Keratinocyte (primary cell): ENCODE data around the gene TNNC1. TPM values are rescaled to one million over a fixed set of nuclear protein-coding genes. Genes with fewer than 3 reads are reported as not detected.

Experiments used
- DNase-seq: peaks from one replicate; pipeline ENCODE4 v3.0.0-alpha.2; 2011; ENCODE audit warnings: low read depth, missing footprints, low spot score
- FAIRE-seq: peaks from 2 replicates; lab custom pipeline; 2011; peaks lifted over from hg19 to GRCh38; lab: Jason Lieb, UNC
- H2AFZ ChIP-seq: 2 replicates; pipeline ENCODE4 v1.6.0; 2012; ENCODE audit warnings: low read length, control low read depth, inconsistent platforms; ENCODE audit not compliant: control insufficient read depth
- H3K27ac ChIP-seq: 2 replicates; pipeline ENCODE4 v1.5.1; 2011; ENCODE audit warnings: low read length; ENCODE audit not compliant: control insufficient read depth, insufficient read depth
- H3K27me3 ChIP-seq: 3 replicates; pipeline ENCODE4 v1.6.0; 2011; ENCODE audit warnings: low read length; ENCODE audit not compliant: control insufficient read depth, insufficient read depth; ENCODE audit errors: extremely low read depth
- H3K36me3 ChIP-seq, 2 experiments: 2 replicates in 1 of 2; 3 replicates in 1 of 2; pipeline ENCODE4 v1.5.1; 2011; ENCODE audit warnings: low read length in 2 of 2, mild to moderate bottlenecking in 1 of 2; ENCODE audit not compliant: control insufficient read depth in 2 of 2, insufficient read depth in 2 of 2; ENCODE audit errors: extremely low read depth in 1 of 2
- H3K4me1 ChIP-seq: 3 replicates; pipeline ENCODE4 v1.5.1; 2011; ENCODE audit warnings: low read length; ENCODE audit not compliant: control insufficient read depth, insufficient read depth; ENCODE audit errors: extremely low read depth
- H3K4me2 ChIP-seq: 3 replicates; pipeline ENCODE4 v1.6.0; 2011; ENCODE audit warnings: low read depth, low read length; ENCODE audit not compliant: control insufficient read depth, insufficient read depth; ENCODE audit errors: extremely low read depth
- H3K4me3 ChIP-seq, 3 experiments: fragments of 200-600 bp in 1 of 3; sonication (generic) in 1 of 3; 2 replicates in 2 of 3; 3 replicates in 1 of 3; pipeline ENCODE4 v1.5.1; 2011 to 2016; ENCODE audit warnings: low read length in 3 of 3, mild to moderate bottlenecking in 3 of 3, control low read depth in 2 of 3, inconsistent platforms in 1 of 3, low read depth in 1 of 3, mixed read lengths in 1 of 3, mixed run types in 1 of 3, moderate library complexity in 1 of 3; ENCODE audit not compliant: control insufficient read depth in 2 of 3, insufficient read depth in 2 of 3; ENCODE audit errors: extremely low read depth in 1 of 3
- H3K79me2 ChIP-seq: 2 replicates; pipeline ENCODE4 v1.6.0; 2012; ENCODE audit warnings: low read length; ENCODE audit not compliant: control insufficient read depth, insufficient read depth
- H3K9ac ChIP-seq: 3 replicates; pipeline ENCODE4 v1.6.0; 2011; ENCODE audit warnings: low read length; ENCODE audit not compliant: control insufficient read depth, insufficient read depth; ENCODE audit errors: extremely low read depth
- H3K9me1 ChIP-seq: 3 replicates; pipeline ENCODE4 v1.6.0; 2011; ENCODE audit warnings: low read length; ENCODE audit not compliant: control insufficient read depth, insufficient read depth; ENCODE audit errors: extremely low read depth
- H3K9me3 ChIP-seq: 2 replicates; pipeline ENCODE4 v1.5.1; 2012; ENCODE audit warnings: low read depth, low read length; ENCODE audit not compliant: control insufficient read depth
- H4K20me1 ChIP-seq: 3 replicates; pipeline ENCODE4 v1.6.0; 2011; ENCODE audit warnings: low read length; ENCODE audit not compliant: control insufficient read depth, insufficient read depth; ENCODE audit errors: extremely low read depth
- CTCF ChIP-seq, 3 experiments: IDR thresholded peaks in 1 of 3; conservative IDR thresholded peaks in 1 of 3; optimal IDR thresholded peaks in 1 of 3; 2 replicates in 2 of 3; 3 replicates in 1 of 3; pipeline versions ENCODE3 to v1.5.1; 2011; ENCODE audit warnings: low read length in 3 of 3, mild to moderate bottlenecking in 3 of 3, moderate library complexity in 2 of 3, control low read depth in 1 of 3, inconsistent platforms in 1 of 3; ENCODE audit not compliant: insufficient read depth in 2 of 3; ENCODE audit errors: extremely low read depth in 1 of 3
- EZH2 ChIP-seq: IDR thresholded peaks from one replicate; pipeline ENCODE4 v1.6.1; 2012; ENCODE audit warnings: inconsistent platforms, mild to moderate bottlenecking, low read length, moderate library complexity
- dilution Hi-C: fragments of 300-500 bp; cut with MboI; formaldehyde crosslinking; loops from one replicate; pipeline ENCODE4 v1.7.0; 2020; ENCODE audit warnings: low sequenced_read_pairs; ENCODE audit not compliant: extremely low pct_ligation_motif_present
- polyA plus RNA-seq, 5 experiments: library from polyadenylated mRNA; depleted of rRNA in 3 of 5; stranded (reverse) in 3 of 5; stranded (forward) in 1 of 5; unstranded in 1 of 5; fragments of >200 nt; gene quantifications; 1 replicate in 1 of 5; 2 replicates in 3 of 5; 3 replicates in 1 of 5; pipeline versions ENCODE4 v1.2.1 to v1.2.3, GENCODE V29; 2011 to 2012; ENCODE audit warnings: missing spikeins in 2 of 5, low read depth in 1 of 5, low replicate concordance in 1 of 5

The TNNC1 gene
- polyA plus RNA-seq, 1 donor (not counting 4 experiments of a cell fraction or from before 2014, with no cell fraction given): 0.33 TPM

DNA sequence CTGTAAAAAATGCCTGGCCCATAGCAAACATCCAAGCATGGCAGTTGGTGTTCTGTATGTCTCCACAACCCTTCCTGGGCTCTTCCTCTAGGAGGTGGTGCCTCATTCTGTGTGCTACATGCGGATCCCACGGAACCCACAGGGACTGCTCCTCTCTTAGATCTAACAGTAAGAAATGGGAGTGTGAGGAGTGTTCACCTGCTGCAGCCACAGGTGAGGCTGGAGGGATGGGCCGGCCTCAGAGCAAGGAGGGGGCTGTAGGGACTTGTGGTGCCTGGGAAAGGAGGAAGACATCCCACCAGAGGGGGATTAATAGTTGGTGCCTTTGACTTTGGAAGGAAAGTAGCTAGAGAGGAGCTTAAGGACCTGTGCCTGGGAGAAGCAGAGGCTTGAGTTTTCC lies 31.2 kb downstream of the TNNC1 start:
- no peaks in the 10 kb centered on the region for H3K27me3 ChIP-seq
- no peaks in the 10 kb centered on the region for H3K9me3 ChIP-seq
- H3K79me2 ChIP-seq: no peaks in the 10 kb centered on the region
- H3K4me2 ChIP-seq: no peak overlapping the region
- H4K20me1 ChIP-seq: no peaks in the 10 kb centered on the region
- no peak for TF ChIP-seq EZH2
- no peak for TF ChIP-seq CTCF (optimal IDR thresholded peaks at IDR 0.05 in 1 of 3, IDR thresholded peaks at IDR 0.05 in 1 of 3, conservative IDR thresholded peaks at IDR 0.05 in 1 of 3; ENCODE audit: extremely low read depth in 1 of 3, insufficient read depth in 2 of 3, low read length in 3 of 3)
- dilution Hi-C loops: no loop called here
- FAIRE-seq (no peak), DNase-seq (no peak)
- no peak overlapping the region for H3K9ac ChIP-seq
- peaks cover 1 to 4% of the 10 kb centered on the region in 2 experiments for H3K36me3 ChIP-seq
- H3K4me1 ChIP-seq: no peaks in the 10 kb centered on the region
- no peak overlapping the region for H2AFZ ChIP-seq
- no peaks in the 10 kb centered on the region for H3K9me1 ChIP-seq
- H3K4me3 ChIP-seq: no peak overlapping the region
- H3K27ac ChIP-seq: no peak overlapping the region

DNA sequence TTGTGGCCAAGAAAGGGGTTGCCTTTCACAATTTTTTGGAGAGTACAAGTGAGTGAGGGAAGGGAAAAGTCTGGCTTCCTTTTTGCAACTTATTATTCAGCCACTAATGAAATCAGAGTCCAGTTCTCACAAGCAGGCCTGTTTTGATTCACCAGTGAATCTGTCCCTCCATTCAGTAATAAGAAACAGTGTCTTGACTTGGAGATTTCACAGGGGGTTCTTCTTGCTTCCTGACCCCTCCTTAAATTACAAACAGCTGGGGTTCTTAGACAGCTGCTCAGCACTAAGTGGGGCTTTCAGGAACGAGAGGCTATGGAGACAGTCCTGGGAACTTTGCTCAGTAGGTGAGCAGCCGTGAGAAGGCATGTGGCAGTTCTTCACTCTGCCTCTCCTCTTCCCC lies 33.5 kb downstream of the TNNC1 start:
- H3K36me3 ChIP-seq: peaks cover 3 to 4% of the 10 kb centered on the region in 2 experiments
- FAIRE-seq: no peak
- no peak overlapping the region for H3K27ac ChIP-seq
- H3K4me1 ChIP-seq: no peaks in the 10 kb centered on the region
- H3K9me3 ChIP-seq: no peaks in the 10 kb centered on the region
- H3K79me2 ChIP-seq: no peaks in the 10 kb centered on the region
- H3K4me2 ChIP-seq: no peak overlapping the region
- H3K4me3 ChIP-seq: no peak overlapping the region
- no peak for TF ChIP-seq CTCF (optimal IDR thresholded peaks at IDR 0.05 in 1 of 3, IDR thresholded peaks at IDR 0.05 in 1 of 3, conservative IDR thresholded peaks at IDR 0.05 in 1 of 3; ENCODE audit: extremely low read depth in 1 of 3, insufficient read depth in 2 of 3, low read length in 3 of 3)
- no peak for TF ChIP-seq EZH2
- no peaks in the 10 kb centered on the region for H3K9me1 ChIP-seq
- H3K27me3 ChIP-seq: no peaks in the 10 kb centered on the region
- dilution Hi-C loops: no loop called here
- no peak overlapping the region for H2AFZ ChIP-seq
- H4K20me1 ChIP-seq: no peaks in the 10 kb centered on the region
- DNase-seq: no peak
- no peak overlapping the region for H3K9ac ChIP-seq
